Astrocyte (in vitro differentiated cells and primary cell): ENCODE results near the gene ARHGAP25. TPM values are rescaled to one million over a fixed set of nuclear protein-coding genes. Genes with fewer than 3 reads are reported as not detected.

Source experiments
- DNase-seq: peaks from one replicate; pipeline ENCODE4 v3.0.0-alpha.2; 2010; ENCODE audit warnings: low read depth
- FAIRE-seq: peaks from 2 replicates; lab custom pipeline; 2011; peaks lifted over from hg19 to GRCh38; lab: Jason Lieb, UNC
- H2AFZ ChIP-seq: 2 replicates; pipeline ENCODE4 v1.6.0; 2012; ENCODE audit warnings: low read depth, low read length, inconsistent platforms
- H3K27ac ChIP-seq: 2 replicates; pipeline ENCODE4 v1.5.1; 2011; ENCODE audit warnings: low read depth, low read length, inconsistent platforms
- H3K27me3 ChIP-seq: 2 replicates; pipeline ENCODE4 v1.6.0; 2011; ENCODE audit warnings: low read length, inconsistent platforms; ENCODE audit not compliant: insufficient read depth
- H3K36me3 ChIP-seq: 2 replicates; pipeline ENCODE4 v1.5.1; 2011; ENCODE audit warnings: low read length, inconsistent platforms; ENCODE audit not compliant: insufficient read depth
- H3K4me1 ChIP-seq: 2 replicates; pipeline ENCODE4 v1.5.1; 2011; ENCODE audit warnings: low read length, inconsistent platforms; ENCODE audit not compliant: insufficient read depth
- H3K4me2 ChIP-seq: 2 replicates; pipeline ENCODE4 v1.6.0; 2012; ENCODE audit warnings: low read length, inconsistent platforms
- H3K4me3 ChIP-seq: 2 replicates; pipeline ENCODE4 v1.5.1; 2011; ENCODE audit warnings: low read depth, mild to moderate bottlenecking, low read length, inconsistent platforms; ENCODE audit not compliant: insufficient read depth
- H3K79me2 ChIP-seq: 2 replicates; pipeline ENCODE4 v1.6.0; 2012; ENCODE audit warnings: mild to moderate bottlenecking, low read length, inconsistent platforms; ENCODE audit not compliant: insufficient read depth
- H3K9ac ChIP-seq: 2 replicates; pipeline ENCODE4 v1.6.0; 2012; ENCODE audit warnings: mild to moderate bottlenecking, low read length, inconsistent platforms
- H3K9me3 ChIP-seq: 2 replicates; pipeline ENCODE4 v1.5.1; 2012; ENCODE audit warnings: low read depth, mild to moderate bottlenecking, low read length, inconsistent platforms; ENCODE audit not compliant: insufficient read depth
- H4K20me1 ChIP-seq: 2 replicates; pipeline ENCODE4 v1.6.0; 2012; ENCODE audit warnings: low read length, inconsistent platforms; ENCODE audit not compliant: insufficient read depth
- H3K27ac Mint-ChIP-seq: one replicate; pipeline ENCODE4 v1.8.0; 2021; ENCODE audit warnings: mild to moderate bottlenecking, mixed read lengths; ENCODE audit not compliant: unreplicated experiment
- H3K27me3 Mint-ChIP-seq: one replicate; pipeline ENCODE4 v1.8.0; 2021; ENCODE audit warnings: low read depth, mixed read lengths; ENCODE audit not compliant: unreplicated experiment
- H3K36me3 Mint-ChIP-seq: one replicate; pipeline ENCODE4 v1.8.0; 2021; ENCODE audit warnings: low read depth, mixed read lengths; ENCODE audit not compliant: unreplicated experiment
- H3K4me1 Mint-ChIP-seq: one replicate; pipeline ENCODE4 v1.8.0; 2021; ENCODE audit warnings: low read depth, mixed read lengths; ENCODE audit not compliant: unreplicated experiment
- H3K4me3 Mint-ChIP-seq: one replicate; pipeline ENCODE4 v1.8.0; 2021; ENCODE audit warnings: mild to moderate bottlenecking, moderate library complexity, mixed read lengths; ENCODE audit not compliant: unreplicated experiment
- H3K9me3 Mint-ChIP-seq: one replicate; pipeline ENCODE4 v1.8.0; 2021; ENCODE audit warnings: mild to moderate bottlenecking, mixed read lengths; ENCODE audit not compliant: unreplicated experiment
- EZH2 ChIP-seq: IDR thresholded peaks from 2 replicates; pipeline ENCODE4 v1.6.1; 2012; ENCODE audit warnings: mild to moderate bottlenecking, low read length, inconsistent platforms; ENCODE audit not compliant: insufficient read depth
- total RNA-seq: library from RNA; stranded (reverse); gene quantifications from 2 replicates; pipeline ENCODE4 v1.2.1, GENCODE V29; 2021
- TF ChIP-seq, protein P1 (sequence below): IDR thresholded peaks from 2 replicates; pipeline ENCODE4 v1.5.1; 2011; ENCODE audit warnings: low read depth, mild to moderate bottlenecking, inconsistent platforms, low read length, moderate library complexity; ENCODE audit not compliant: insufficient read depth

Gene ARHGAP25
- total RNA-seq, 1 donor from 2014 or later, result 0.30 TPM

DNA sequence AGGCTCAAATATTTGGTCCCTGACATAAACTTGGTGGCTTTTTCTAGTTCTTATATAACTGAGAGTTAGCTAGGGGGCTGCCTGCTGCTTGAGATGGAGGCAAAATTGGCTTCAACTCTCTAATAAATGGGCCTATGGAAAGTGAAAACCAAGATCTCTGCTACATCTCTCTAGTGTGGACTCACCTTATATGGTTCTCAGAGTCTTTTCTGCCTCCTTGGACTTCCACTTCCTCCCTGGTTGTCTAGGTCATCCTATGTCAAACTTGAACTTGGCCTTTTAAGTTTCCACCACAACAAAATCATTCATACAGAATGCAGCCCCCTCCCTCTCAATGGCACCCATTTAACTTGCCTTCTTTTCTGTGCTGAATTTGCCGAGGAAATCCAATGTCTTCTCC lies 23.9 kb upstream of the ARHGAP25 start:
- peaks cover 12% of the 10 kb centered on the region for H3K27me3 Mint-ChIP-seq
- no peak overlapping the region for H3K4me3 ChIP-seq
- H3K27me3 ChIP-seq, result peaks cover 13% of the 10 kb centered on the region
- TF ChIP-seq, protein P1, sequence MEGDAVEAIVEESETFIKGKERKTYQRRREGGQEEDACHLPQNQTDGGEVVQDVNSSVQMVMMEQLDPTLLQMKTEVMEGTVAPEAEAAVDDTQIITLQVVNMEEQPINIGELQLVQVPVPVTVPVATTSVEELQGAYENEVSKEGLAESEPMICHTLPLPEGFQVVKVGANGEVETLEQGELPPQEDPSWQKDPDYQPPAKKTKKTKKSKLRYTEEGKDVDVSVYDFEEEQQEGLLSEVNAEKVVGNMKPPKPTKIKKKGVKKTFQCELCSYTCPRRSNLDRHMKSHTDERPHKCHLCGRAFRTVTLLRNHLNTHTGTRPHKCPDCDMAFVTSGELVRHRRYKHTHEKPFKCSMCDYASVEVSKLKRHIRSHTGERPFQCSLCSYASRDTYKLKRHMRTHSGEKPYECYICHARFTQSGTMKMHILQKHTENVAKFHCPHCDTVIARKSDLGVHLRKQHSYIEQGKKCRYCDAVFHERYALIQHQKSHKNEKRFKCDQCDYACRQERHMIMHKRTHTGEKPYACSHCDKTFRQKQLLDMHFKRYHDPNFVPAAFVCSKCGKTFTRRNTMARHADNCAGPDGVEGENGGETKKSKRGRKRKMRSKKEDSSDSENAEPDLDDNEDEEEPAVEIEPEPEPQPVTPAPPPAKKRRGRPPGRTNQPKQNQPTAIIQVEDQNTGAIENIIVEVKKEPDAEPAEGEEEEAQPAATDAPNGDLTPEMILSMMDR, result no peak
- no peak for TF ChIP-seq EZH2
- peaks cover 6% of the 10 kb centered on the region for H3K4me1 ChIP-seq
- H3K27ac ChIP-seq, result no peak overlapping the region
- no peaks in the 10 kb centered on the region for H3K36me3 Mint-ChIP-seq
- FAIRE-seq, result no peak
- H3K9me3 Mint-ChIP-seq, result peaks cover 2% of the 10 kb centered on the region
- H2AFZ ChIP-seq, result no peak overlapping the region
- no peaks in the 10 kb centered on the region for H4K20me1 ChIP-seq
- H3K27ac Mint-ChIP-seq, result no peak overlapping the region
- no peak for DNase-seq
- H3K4me3 Mint-ChIP-seq, result no peak overlapping the region
- no peaks in the 10 kb centered on the region for H3K9me3 ChIP-seq
- H3K9ac ChIP-seq, result no peak overlapping the region
- H3K4me2 ChIP-seq, result no peak overlapping the region
- H3K36me3 ChIP-seq, result no peaks in the 10 kb centered on the region
- no peaks in the 10 kb centered on the region for H3K4me1 Mint-ChIP-seq
- no peaks in the 10 kb centered on the region for H3K79me2 ChIP-seq

DNA sequence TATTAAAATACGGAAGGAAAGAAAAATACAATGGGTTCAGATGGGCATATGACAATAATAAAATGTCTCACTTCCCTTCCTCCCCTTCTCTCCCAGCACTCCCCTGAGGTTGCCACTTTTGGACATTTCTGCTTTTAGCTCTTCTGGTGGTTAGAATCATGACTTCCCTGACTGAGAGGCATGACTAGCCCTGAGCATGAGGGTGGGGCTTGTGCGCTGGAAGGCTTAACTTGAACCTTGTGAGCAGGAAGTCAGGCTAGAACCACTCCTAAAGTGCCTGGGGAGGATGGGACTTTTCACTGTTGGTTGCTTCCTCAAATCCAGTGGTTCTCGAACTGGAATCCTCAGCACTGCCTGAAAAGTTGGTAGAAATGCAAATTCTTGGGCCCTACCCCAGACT lies 19.7 kb upstream of the ARHGAP25 start:
- H3K4me2 ChIP-seq, result no peak overlapping the region
- H3K36me3 ChIP-seq, result no peaks in the 10 kb centered on the region
- H4K20me1 ChIP-seq, result no peaks in the 10 kb centered on the region
- no peaks in the 10 kb centered on the region for H3K9me3 ChIP-seq
- no peak for DNase-seq
- Mint-ChIP-seq H3K27me3 (peaks cover 14% of the 10 kb centered on the region), H3K36me3 (no peaks in the 10 kb centered on the region), H3K9me3 (peaks cover 2% of the 10 kb centered on the region), H3K4me1 (no peaks in the 10 kb centered on the region), H3K27ac (no peak overlapping the region), H3K4me3 (no peak overlapping the region)
- peak overlapping the region; percentile 64 for H2AFZ ChIP-seq
- H3K27me3 ChIP-seq, result peaks cover under 1% of the 10 kb centered on the region
- no peak overlapping the region for H3K4me3 ChIP-seq
- no peak overlapping the region for H3K27ac ChIP-seq
- no peak for FAIRE-seq
- no peaks in the 10 kb centered on the region for H3K79me2 ChIP-seq
- peaks cover 3% of the 10 kb centered on the region for H3K4me1 ChIP-seq
- no peak overlapping the region for H3K9ac ChIP-seq
- TF ChIP-seq EZH2, result no peak
- TF ChIP-seq, protein P1, result no peak

DNA sequence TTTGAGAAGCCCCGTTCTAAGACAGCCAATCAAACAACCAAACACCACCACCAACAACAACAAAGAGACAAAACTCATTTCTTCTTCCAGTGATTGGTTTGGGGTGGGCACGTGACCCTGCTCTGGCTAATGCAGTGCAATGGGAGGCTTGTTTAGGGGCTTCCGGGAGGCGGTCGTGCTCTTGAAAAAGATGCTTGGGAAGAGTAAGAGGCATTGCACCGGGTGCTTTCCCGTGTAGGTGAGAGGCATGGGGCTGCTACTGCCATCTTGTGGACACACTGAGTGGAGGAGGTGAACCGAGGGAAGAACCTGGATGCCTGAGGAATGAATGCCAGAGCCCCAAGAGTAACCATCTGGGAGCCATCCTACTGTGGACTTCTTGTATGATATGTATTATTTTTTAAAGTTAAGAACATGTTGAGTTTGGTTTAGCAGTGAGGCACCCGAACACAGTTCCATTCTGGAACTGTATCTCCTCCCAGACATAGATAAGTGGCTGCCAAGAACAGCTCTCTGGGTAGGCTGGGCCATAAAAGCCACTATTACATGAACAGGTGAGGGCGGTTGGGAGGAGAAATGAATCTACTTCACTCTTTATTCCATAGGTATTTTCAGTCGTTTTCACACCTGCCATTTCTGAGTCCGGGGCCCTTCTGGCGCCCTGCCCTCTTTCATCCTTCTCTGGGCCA lies 19.1 kb upstream of the ARHGAP25 start:
- Mint-ChIP-seq H3K9me3 (peaks cover 2% of the 10 kb centered on the region), H3K4me1 (no peaks in the 10 kb centered on the region), H3K36me3 (no peaks in the 10 kb centered on the region), H3K27ac (no peak overlapping the region), H3K4me3 (no peak overlapping the region), H3K27me3 (peaks cover 14% of the 10 kb centered on the region)
- FAIRE-seq (no peak), DNase-seq (peak; percentile 6)
- Histone ChIP-seq H3K79me2 (no peaks in the 10 kb centered on the region), H3K4me3 (no peak overlapping the region), H2AFZ (no peak overlapping the region), H3K9me3 (no peaks in the 10 kb centered on the region), H4K20me1 (no peaks in the 10 kb centered on the region), H3K27ac (no peak overlapping the region), H3K36me3 (no peaks in the 10 kb centered on the region), H3K4me1 (peaks cover 3% of the 10 kb centered on the region), H3K9ac (no peak overlapping the region), H3K27me3 (peaks cover 3% of the 10 kb centered on the region), H3K4me2 (no peak overlapping the region)
- TF ChIP-seq EZH2, result no peak
- TF ChIP-seq, protein P1, result peak; percentile 58
